Type B pancreatic cell (in vitro differentiated cells): ENCODE measurements around the gene PEMT. TPM values are rescaled to one million over a fixed set of nuclear protein-coding genes. Genes with fewer than 3 reads are reported as not detected.
"Not testable (repeated sequence)": the region's sequence is repeated elsewhere in the genome, so short reads cannot be mapped to it uniquely, and the experiment has no call there.

Experiments used
- DNase-seq: peaks from one replicate; pipeline ENCODE4 v3.0.0; 2021; ENCODE audit warnings: mixed read lengths; ENCODE audit not compliant: unreplicated experiment; ENCODE audit errors: extremely low spot score
- H3K27ac Mint-ChIP-seq: 2 replicates; pipeline ENCODE4 v1.8.0; 2021; ENCODE audit warnings: mild to moderate bottlenecking, mixed read lengths
- H3K27me3 Mint-ChIP-seq: 2 replicates; pipeline ENCODE4 v1.8.0; 2021; ENCODE audit warnings: mixed read lengths
- H3K36me3 Mint-ChIP-seq: 2 replicates; pipeline ENCODE4 v1.8.0; 2021; ENCODE audit warnings: mixed read lengths
- H3K4me1 Mint-ChIP-seq: one replicate; pipeline ENCODE4 v1.8.0; 2021; ENCODE audit warnings: mixed read lengths; ENCODE audit not compliant: unreplicated experiment
- H3K4me3 Mint-ChIP-seq: 2 replicates; pipeline ENCODE4 v1.8.0; 2021; ENCODE audit warnings: mild to moderate bottlenecking, mixed read lengths
- H3K9me3 Mint-ChIP-seq: 2 replicates; pipeline ENCODE4 v1.8.0; 2021; ENCODE audit warnings: mixed read lengths
- CTCF ChIP-seq: fragments of 200-600 bp; sonication (generic); conservative IDR thresholded peaks from 2 replicates; pipeline ENCODE4 v1.5.0; 2021; ENCODE audit warnings: antibody characterized with exemption, mild to moderate bottlenecking
- total RNA-seq: library from RNA; stranded (reverse); gene quantifications from 2 replicates; pipeline ENCODE4 v1.2.1, GENCODE V29; 2021; ENCODE audit warnings: low replicate concordance

The PEMT gene
- total RNA-seq, 1 donor from 2014 or later, result 32.1 TPM

GRCh38 chr17:17467720-17468119 is 123.8 kb downstream of the PEMT start:
- H3K4me3 Mint-ChIP-seq, result no peak overlapping the region
- H3K27ac Mint-ChIP-seq, result no peak overlapping the region
- no peaks in the 10 kb centered on the region for H3K36me3 Mint-ChIP-seq
- no peak for TF ChIP-seq CTCF
- no peak for DNase-seq
- no peaks in the 10 kb centered on the region for H3K4me1 Mint-ChIP-seq
- no peaks in the 10 kb centered on the region for H3K9me3 Mint-ChIP-seq
- peaks cover 63% of the 10 kb centered on the region for H3K27me3 Mint-ChIP-seq

DNA sequence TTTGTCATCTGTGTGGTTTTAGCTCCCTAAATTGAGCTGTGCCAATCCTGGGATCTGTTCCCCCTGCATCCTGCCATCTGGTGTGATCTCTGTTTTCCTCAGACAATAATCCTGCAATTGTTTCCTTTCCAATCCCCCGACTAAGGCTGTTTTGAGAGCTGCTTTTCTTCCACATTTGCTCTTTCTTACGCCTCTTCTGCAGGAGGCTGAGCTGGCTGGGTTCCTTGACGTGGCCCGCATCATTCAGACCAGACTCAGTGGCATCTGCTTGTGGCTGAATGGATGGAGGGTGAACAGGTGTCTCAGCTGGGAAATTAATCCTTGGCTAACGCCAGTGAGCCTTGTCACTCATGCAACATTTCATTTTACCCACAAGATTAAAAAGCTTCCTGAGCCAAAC is 124.5 kb downstream of the PEMT start:
- H3K9me3 Mint-ChIP-seq, result no peaks in the 10 kb centered on the region
- no peak for DNase-seq
- H3K27ac Mint-ChIP-seq, result no peak overlapping the region
- no peaks in the 10 kb centered on the region for H3K36me3 Mint-ChIP-seq
- TF ChIP-seq CTCF, result no peak
- H3K27me3 Mint-ChIP-seq, result peaks cover 56% of the 10 kb centered on the region
- H3K4me3 Mint-ChIP-seq, result no peak overlapping the region
- H3K4me1 Mint-ChIP-seq, result no peaks in the 10 kb centered on the region

- Mint-ChIP-seq H3K4me3 (no peak overlapping the region), H3K4me1 (no peaks in the 10 kb centered on the region), H3K9me3 (no peaks in the 10 kb centered on the region), H3K27ac (no peak overlapping the region), H3K27me3 (peaks cover 54% of the 10 kb centered on the region), H3K36me3 (no peaks in the 10 kb centered on the region)
- no peak for TF ChIP-seq CTCF
- DNase-seq, result no peak
Observed at GRCh38 chr17:17466511-17466910, 125.0 kb downstream of the PEMT start.

DNA sequence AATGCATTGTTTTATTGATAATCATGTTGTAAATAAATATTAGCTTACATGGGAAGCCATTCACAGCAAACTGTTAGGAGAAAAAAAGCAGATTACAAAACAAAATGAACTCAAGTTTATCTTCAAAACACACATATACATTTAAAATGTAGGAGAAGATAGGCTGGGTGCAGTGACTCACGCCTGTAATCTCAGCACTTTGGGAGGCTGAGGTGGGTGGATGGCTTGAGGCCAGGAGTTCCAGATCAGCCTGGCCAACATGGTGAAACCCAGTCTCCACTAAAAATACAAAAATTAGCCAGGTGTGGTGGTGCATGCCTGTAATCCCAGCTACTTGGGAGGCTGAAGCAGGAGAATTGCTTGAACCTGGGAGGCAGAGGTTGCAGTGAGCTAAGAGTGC is 125.6 kb downstream of the PEMT start:
- not testable (repeated sequence) for H3K9me3 Mint-ChIP-seq, H3K4me3 Mint-ChIP-seq, DNase-seq, H3K4me1 Mint-ChIP-seq, H3K27ac Mint-ChIP-seq, H3K36me3 Mint-ChIP-seq
- peaks cover 50% of the 10 kb centered on the region for H3K27me3 Mint-ChIP-seq

DNA sequence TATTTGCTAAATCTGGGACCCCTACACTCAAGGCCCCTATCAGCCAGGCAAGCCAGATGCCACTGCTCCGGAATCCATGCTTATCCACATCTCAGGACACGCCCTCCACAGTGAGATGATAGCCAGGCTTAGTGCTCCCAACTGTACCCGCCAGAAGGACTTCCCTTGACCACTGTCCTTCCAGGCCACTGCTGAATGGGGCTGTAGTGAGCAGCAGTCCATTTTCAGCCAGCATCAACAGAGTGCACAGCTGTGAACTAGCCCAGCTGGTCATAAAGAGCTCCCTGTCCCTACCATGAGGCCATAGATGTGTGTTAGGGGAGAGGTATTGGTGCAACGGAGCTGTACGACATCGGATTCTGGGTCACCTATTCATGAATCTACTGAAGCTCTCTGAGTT is 127.7 kb downstream of the PEMT start:
- no peak overlapping the region for H3K27ac Mint-ChIP-seq
- DNase-seq, result no peak
- H3K4me1 Mint-ChIP-seq, result no peaks in the 10 kb centered on the region
- peaks cover 46% of the 10 kb centered on the region for H3K27me3 Mint-ChIP-seq
- H3K36me3 Mint-ChIP-seq, result no peaks in the 10 kb centered on the region
- H3K4me3 Mint-ChIP-seq, result no peak overlapping the region
- H3K9me3 Mint-ChIP-seq, result peaks cover 12% of the 10 kb centered on the region
- TF ChIP-seq CTCF, result no peak

GRCh38 chr17:17462048-17462824 is 129.3 kb downstream of the PEMT start:
- Mint-ChIP-seq H3K27me3 (peaks cover 36% of the 10 kb centered on the region), H3K4me1 (no peaks in the 10 kb centered on the region), H3K27ac (no peak overlapping the region), H3K36me3 (no peaks in the 10 kb centered on the region), H3K9me3 (peaks cover 12% of the 10 kb centered on the region), H3K4me3 (no peak overlapping the region)
- TF ChIP-seq CTCF, result no peak
- no peak for DNase-seq
